HEK293 (cell line): ENCODE data around the gene TTC39C.

Experiments used
- BCL11A ChIP-seq: fragments of 450-650 bp; formaldehyde crosslinking; IDR thresholded peaks from 2 replicates; pipeline ENCODE4 v1.5.1; 2016; ENCODE audit warnings: low read depth, missing biosample characterization, missing genetic modification characterization
- KLF16 ChIP-seq: fragments of 450-650 bp; formaldehyde crosslinking; IDR thresholded peaks from 2 replicates; pipeline ENCODE4 v1.5.1; 2017; ENCODE audit warnings: missing biosample characterization, missing genetic modification characterization
- YY1 ChIP-seq: fragments of 450-650 bp; formaldehyde crosslinking; IDR thresholded peaks from 2 replicates; pipeline ENCODE4 v1.5.1; 2018; ENCODE audit warnings: missing biosample characterization, missing genetic modification characterization
- ZBTB7A ChIP-seq: fragments of 450-650 bp; formaldehyde crosslinking; IDR thresholded peaks from 2 replicates; pipeline ENCODE4 v1.5.1; 2016; ENCODE audit warnings: low read depth, missing biosample characterization, missing genetic modification characterization
- ZIC2 ChIP-seq: fragments of 450-650 bp; formaldehyde crosslinking; IDR thresholded peaks from 2 replicates; pipeline ENCODE4 v1.5.1; 2016; ENCODE audit warnings: missing biosample characterization, missing genetic modification characterization
- ZNF121 ChIP-seq: fragments of 450-650 bp; formaldehyde crosslinking; IDR thresholded peaks from 2 replicates; pipeline ENCODE4 v1.5.1; 2016; ENCODE audit warnings: missing biosample characterization, missing genetic modification characterization
- ZNF560 ChIP-seq: fragments of 450-650 bp; formaldehyde crosslinking; IDR thresholded peaks from 2 replicates; pipeline ENCODE4 v1.5.1; 2017; ENCODE audit warnings: missing biosample characterization, missing genetic modification characterization, borderline replicate concordance
- TF ChIP-seq, protein P1 (sequence below): fragments of 450-650 bp; formaldehyde crosslinking; IDR thresholded peaks from 2 replicates; pipeline ENCODE4 v1.5.1; 2017; ENCODE audit warnings: missing biosample characterization, missing genetic modification characterization
- TF ChIP-seq, protein P2 (sequence below): fragments of 450-650 bp; formaldehyde crosslinking; IDR thresholded peaks from 2 replicates; pipeline ENCODE4 v1.5.1; 2016; ENCODE audit warnings: missing biosample characterization, missing genetic modification characterization

DNA sequence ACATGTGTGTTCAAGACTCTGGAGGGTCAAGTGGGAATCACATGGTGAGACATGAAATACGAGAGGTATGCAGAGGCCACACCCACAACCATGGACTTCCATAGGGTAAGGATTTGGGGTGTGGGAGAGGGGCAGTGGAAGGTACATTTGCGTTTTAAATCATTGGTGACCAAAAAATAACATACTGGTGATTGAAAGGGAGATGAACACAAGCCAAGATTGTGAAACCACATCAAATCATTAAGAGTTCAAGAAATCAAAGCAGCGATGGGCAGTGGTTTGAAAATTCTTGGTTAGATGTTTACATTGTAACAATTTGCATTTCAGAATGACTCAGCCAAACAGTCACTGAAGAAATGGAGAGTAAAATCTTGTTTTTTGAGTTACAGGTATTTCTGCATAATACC, 122.4 kb downstream of the TTC39C start:
- TF ChIP-seq BCL11A (tag by site-specific recombination) (no peak), KLF16 (tag by site-specific recombination) (no peak), ZNF560 (no peak), ZBTB7A (no peak), ZNF121 (tag by site-specific recombination) (no peak), YY1 (tag by site-specific recombination) (no peak), ZIC2 (tag by site-specific recombination) (no peak)
- TF ChIP-seq, protein P1, sequence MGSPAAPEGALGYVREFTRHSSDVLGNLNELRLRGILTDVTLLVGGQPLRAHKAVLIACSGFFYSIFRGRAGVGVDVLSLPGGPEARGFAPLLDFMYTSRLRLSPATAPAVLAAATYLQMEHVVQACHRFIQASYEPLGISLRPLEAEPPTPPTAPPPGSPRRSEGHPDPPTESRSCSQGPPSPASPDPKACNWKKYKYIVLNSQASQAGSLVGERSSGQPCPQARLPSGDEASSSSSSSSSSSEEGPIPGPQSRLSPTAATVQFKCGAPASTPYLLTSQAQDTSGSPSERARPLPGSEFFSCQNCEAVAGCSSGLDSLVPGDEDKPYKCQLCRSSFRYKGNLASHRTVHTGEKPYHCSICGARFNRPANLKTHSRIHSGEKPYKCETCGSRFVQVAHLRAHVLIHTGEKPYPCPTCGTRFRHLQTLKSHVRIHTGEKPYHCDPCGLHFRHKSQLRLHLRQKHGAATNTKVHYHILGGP (tag by site-specific recombination): no peak
- TF ChIP-seq, protein P2, sequence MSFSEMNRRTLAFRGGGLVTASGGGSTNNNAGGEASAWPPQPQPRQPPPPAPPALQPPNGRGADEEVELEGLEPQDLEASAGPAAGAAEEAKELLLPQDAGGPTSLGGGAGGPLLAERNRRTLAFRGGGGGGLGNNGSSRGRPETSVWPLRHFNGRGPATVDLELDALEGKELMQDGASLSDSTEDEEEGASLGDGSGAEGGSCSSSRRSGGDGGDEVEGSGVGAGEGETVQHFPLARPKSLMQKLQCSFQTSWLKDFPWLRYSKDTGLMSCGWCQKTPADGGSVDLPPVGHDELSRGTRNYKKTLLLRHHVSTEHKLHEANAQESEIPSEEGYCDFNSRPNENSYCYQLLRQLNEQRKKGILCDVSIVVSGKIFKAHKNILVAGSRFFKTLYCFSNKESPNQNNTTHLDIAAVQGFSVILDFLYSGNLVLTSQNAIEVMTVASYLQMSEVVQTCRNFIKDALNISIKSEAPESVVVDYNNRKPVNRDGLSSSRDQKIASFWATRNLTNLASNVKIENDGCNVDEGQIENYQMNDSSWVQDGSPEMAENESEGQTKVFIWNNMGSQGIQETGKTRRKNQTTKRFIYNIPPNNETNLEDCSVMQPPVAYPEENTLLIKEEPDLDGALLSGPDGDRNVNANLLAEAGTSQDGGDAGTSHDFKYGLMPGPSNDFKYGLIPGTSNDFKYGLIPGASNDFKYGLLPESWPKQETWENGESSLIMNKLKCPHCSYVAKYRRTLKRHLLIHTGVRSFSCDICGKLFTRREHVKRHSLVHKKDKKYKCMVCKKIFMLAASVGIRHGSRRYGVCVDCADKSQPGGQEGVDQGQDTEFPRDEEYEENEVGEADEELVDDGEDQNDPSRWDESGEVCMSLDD (tag by site-specific recombination): no peak
